SIG-M5 treated with dmso at 0.1 percent for 504 hours (cell line): ENCODE measurements around the gene PLCL2.
A peak's percentile ranks its signal among the peaks of the same experiment; 100 is the strongest.

Source experiments
- DNase-seq: peaks from one replicate; lab custom pipeline; 2025; ENCODE audit not compliant: unreplicated experiment; lab: John Stamatoyannopoulos, UW

PLCL2 gene

GRCh38 chr3:17007284-17007683 lies 122.5 kb downstream of the PLCL2 start:
- DNase-seq: no peak

GRCh38 chr3:17009826-17010225 lies 125.1 kb downstream of the PLCL2 start:
- no peak for DNase-seq

GRCh38 chr3:17011728-17012338 lies 127.1 kb downstream of the PLCL2 start:
- no peak for DNase-seq

- no peak for DNase-seq
Observed at GRCh38 chr3:17013050-17013449, 128.3 kb downstream of the PLCL2 start.

- no peak for DNase-seq
Observed at GRCh38 chr3:17013571-17013970, 128.8 kb downstream of the PLCL2 start.

GRCh38 chr3:17014284-17014683 lies 129.5 kb downstream of the PLCL2 start:
- DNase-seq: no peak

- DNase-seq: no peak
Observed at GRCh38 chr3:17014709-17015108, 130.0 kb downstream of the PLCL2 start.

- no peak for DNase-seq
Observed at GRCh38 chr3:17021614-17022013, 136.9 kb downstream of the PLCL2 start.

- DNase-seq: no peak
Observed at GRCh38 chr3:17023006-17023664, 138.4 kb downstream of the PLCL2 start.

GRCh38 chr3:17025594-17026139 lies 140.9 kb downstream of the PLCL2 start:
- DNase-seq: no peak

GRCh38 chr3:17027318-17027717 lies 142.6 kb downstream of the PLCL2 start:
- no peak for DNase-seq

- DNase-seq: no peak
Observed at GRCh38 chr3:17028363-17028762, 143.6 kb downstream of the PLCL2 start.

GRCh38 chr3:17030438-17030837 lies 145.7 kb downstream of the PLCL2 start:
- no peak for DNase-seq

- DNase-seq: no peak
Observed at GRCh38 chr3:17030956-17031652, 146.3 kb downstream of the PLCL2 start.

GRCh38 chr3:17032407-17033034 lies 147.8 kb downstream of the PLCL2 start:
- peak; percentile 33 for DNase-seq

GRCh38 chr3:17033516-17034168 lies 148.9 kb downstream of the PLCL2 start:
- DNase-seq: peak; percentile 49

GRCh38 chr3:17035033-17035432 lies 150.3 kb downstream of the PLCL2 start:
- no peak for DNase-seq

- no peak for DNase-seq
Observed at GRCh38 chr3:17035966-17036365, 151.2 kb downstream of the PLCL2 start.

GRCh38 chr3:17038141-17038540 lies 153.4 kb downstream of the PLCL2 start:
- no peak for DNase-seq

GRCh38 chr3:17038900-17039553 lies 154.3 kb downstream of the PLCL2 start:
- DNase-seq: no peak

- DNase-seq: peak; percentile 13
Observed at GRCh38 chr3:17039594-17039993, 154.8 kb downstream of the PLCL2 start.
